Loucy (cell line): Measurements from ENCODE around the gene CCDC188.

ENCODE experiments used
- H2AFZ ChIP-seq: fragments of 200-600 bp; sonication (generic); 2 replicates; pipeline ENCODE4 v1.6.0; 2016; ENCODE audit warnings: antibody characterized with exemption, mild to moderate bottlenecking, low read length, moderate library complexity
- H3F3A ChIP-seq: fragments of 200-600 bp; 2 replicates; pipeline ENCODE4 v1.6.0; 2016; ENCODE audit warnings: antibody characterized with exemption, low read depth, mild to moderate bottlenecking
- H3K27me3 ChIP-seq: fragments of 200-600 bp; sonication (generic); 2 replicates; pipeline ENCODE4 v1.6.1; 2014; ENCODE audit warnings: low read length, mild to moderate bottlenecking; ENCODE audit not compliant: insufficient read depth, poor library complexity, severe bottlenecking
- H3K36me3 ChIP-seq: fragments of 200-600 bp; sonication (generic); 2 replicates; pipeline ENCODE4 v1.6.1; 2016; ENCODE audit warnings: low read length; ENCODE audit not compliant: insufficient read depth
- H3K4me1 ChIP-seq: fragments of 200-600 bp; sonication (generic); 2 replicates; pipeline ENCODE4 v1.5.1; 2014; ENCODE audit warnings: low read length, mild to moderate bottlenecking; ENCODE audit not compliant: insufficient read depth, poor library complexity, severe bottlenecking
- H3K4me2 ChIP-seq: fragments of 200-600 bp; sonication (generic); 2 replicates; pipeline ENCODE4 v1.6.0; 2014; ENCODE audit warnings: antibody characterized with exemption, low read length, low read depth, mild to moderate bottlenecking; ENCODE audit not compliant: poor library complexity, severe bottlenecking
- H3K4me3 ChIP-seq: fragments of 200-600 bp; sonication (generic); 2 replicates; pipeline ENCODE4 v1.5.1; 2014; ENCODE audit warnings: low read length, mild to moderate bottlenecking, mixed read lengths; ENCODE audit not compliant: poor library complexity, severe bottlenecking
- H3K79me2 ChIP-seq: fragments of 200-600 bp; sonication (generic); 2 replicates; pipeline ENCODE4 v1.6.1; 2014; ENCODE audit warnings: low read length; ENCODE audit not compliant: insufficient read depth
- H3K9ac ChIP-seq: fragments of 200-600 bp; sonication (generic); 2 replicates; pipeline ENCODE4 v1.6.0; 2014; ENCODE audit warnings: mild to moderate bottlenecking, low read depth, low read length, moderate library complexity; ENCODE audit not compliant: poor library complexity, severe bottlenecking
- H3K9me2 ChIP-seq: fragments of 200-600 bp; sonication (generic); replicated peaks from 2 replicates; pipeline ENCODE4 v1.6.1; 2016; ENCODE audit warnings: low read depth, low read length, mixed read lengths
- H3K9me3 ChIP-seq: fragments of 200-600 bp; sonication (generic); 2 replicates; pipeline ENCODE4 v1.6.1; 2014; ENCODE audit warnings: mild to moderate bottlenecking, antibody characterized with exemption, low read length, low read depth; ENCODE audit not compliant: insufficient read depth
- H4K20me1 ChIP-seq: fragments of 200-600 bp; sonication (generic); 2 replicates; pipeline ENCODE4 v1.6.0; 2014; ENCODE audit warnings: antibody characterized with exemption, low read length, mild to moderate bottlenecking; ENCODE audit not compliant: insufficient read depth, poor library complexity, severe bottlenecking
- EZH2phosphoT487 ChIP-seq: fragments of 200-600 bp; IDR thresholded peaks from 2 replicates; pipeline ENCODE4 v1.6.1; 2018; ENCODE audit warnings: antibody characterized with exemption, mild to moderate bottlenecking, moderate library complexity, borderline replicate concordance
- TF ChIP-seq, protein P1 (sequence below): fragments of 200-600 bp; sonication (generic); conservative IDR thresholded peaks from 2 replicates; pipeline ENCODE4 v1.5.1; 2014; ENCODE audit warnings: mild to moderate bottlenecking, antibody characterized with exemption, low read length

CCDC188 gene

DNA sequence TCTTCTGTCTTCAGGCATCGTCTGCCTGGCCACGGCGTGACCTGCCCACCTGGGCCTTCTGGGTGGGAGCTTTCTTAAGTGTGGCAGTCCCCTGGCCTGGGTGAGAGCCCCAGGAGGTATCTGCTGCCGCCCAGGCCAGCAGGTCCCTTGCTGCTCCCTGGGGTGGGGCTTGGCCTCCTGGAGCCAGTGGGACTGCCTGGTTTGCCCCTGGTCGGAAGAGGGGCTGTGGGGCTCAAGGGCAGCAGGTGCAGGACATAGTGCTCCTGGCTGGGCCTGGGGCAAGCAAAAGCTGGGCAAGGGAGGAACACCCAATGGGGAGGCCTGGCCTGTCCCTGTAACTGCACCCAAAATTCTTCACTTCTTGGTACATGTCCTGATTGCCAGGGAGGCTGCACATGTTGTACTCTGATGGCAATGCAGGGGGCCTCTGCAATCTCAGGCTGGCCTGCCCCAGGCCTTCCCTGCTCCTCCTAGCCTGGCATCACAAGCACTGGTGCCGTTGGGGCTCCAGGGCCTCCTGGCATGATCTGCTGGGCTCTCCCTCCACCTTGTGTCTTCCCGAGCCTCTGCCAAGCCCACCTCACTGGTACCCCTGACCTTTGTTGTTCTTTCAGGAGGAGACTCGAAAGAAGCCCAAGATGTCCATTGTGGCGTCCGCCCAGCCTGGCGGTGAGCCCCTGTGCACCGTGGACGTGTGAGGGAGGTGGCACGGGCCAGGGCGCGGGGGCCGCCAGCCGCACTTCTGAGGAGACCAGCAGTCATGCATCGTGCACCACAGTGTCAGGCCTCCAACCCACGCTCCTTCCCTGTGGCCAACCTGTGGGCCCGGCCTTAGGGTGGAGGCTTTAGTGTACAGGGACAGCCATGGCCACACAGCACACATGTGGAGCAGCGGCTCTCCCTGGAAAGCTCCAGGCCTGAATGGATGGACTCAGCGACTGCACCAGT is 41.2 kb downstream of the CCDC188 start:
- Histone ChIP-seq H3K4me2 (no peak overlapping the region), H3K9me3 (no peaks in the 10 kb centered on the region), H3K4me3 (no peak overlapping the region), H3K27me3 (no peaks in the 10 kb centered on the region), H4K20me1 (peaks cover 21% of the 10 kb centered on the region), H3K79me2 (peaks cover 28% of the 10 kb centered on the region; the same call in 1 of the 2 replicates), H3K4me1 (no peaks in the 10 kb centered on the region), H2AFZ (no peak overlapping the region), H3K9ac (no peak overlapping the region), H3K36me3 (peaks cover 91% of the 10 kb centered on the region; the same call in 1 of the 2 replicates), H3K9me2 (no peaks in the 10 kb centered on the region), H3F3A (no peaks in the 10 kb centered on the region)
- TF ChIP-seq, protein P1, sequence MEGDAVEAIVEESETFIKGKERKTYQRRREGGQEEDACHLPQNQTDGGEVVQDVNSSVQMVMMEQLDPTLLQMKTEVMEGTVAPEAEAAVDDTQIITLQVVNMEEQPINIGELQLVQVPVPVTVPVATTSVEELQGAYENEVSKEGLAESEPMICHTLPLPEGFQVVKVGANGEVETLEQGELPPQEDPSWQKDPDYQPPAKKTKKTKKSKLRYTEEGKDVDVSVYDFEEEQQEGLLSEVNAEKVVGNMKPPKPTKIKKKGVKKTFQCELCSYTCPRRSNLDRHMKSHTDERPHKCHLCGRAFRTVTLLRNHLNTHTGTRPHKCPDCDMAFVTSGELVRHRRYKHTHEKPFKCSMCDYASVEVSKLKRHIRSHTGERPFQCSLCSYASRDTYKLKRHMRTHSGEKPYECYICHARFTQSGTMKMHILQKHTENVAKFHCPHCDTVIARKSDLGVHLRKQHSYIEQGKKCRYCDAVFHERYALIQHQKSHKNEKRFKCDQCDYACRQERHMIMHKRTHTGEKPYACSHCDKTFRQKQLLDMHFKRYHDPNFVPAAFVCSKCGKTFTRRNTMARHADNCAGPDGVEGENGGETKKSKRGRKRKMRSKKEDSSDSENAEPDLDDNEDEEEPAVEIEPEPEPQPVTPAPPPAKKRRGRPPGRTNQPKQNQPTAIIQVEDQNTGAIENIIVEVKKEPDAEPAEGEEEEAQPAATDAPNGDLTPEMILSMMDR = no peak
- no peak for TF ChIP-seq EZH2phosphoT487

DNA sequence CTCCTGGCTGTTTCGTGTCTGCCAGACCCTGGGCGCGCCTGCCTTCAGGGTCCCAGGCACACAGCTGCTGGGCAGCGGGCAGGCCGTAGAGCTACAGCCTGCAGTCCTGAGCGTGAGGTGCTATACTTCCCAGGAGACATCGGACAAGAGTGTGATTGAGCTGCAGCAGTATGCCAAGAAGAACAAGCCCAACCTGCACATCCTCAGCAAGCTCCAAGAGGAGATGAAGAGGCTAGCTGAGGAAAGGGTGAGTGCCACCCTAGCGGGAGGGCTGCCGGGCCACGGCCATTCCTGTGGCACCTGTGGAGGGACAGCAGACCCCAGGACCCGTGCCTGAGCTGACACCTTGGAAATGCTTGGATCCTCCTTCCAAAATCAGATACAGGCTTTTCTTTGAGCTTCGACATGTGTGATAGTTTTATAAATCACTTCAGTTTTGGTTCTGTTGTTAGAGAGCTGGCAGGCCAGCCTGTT is 42.1 kb downstream of the CCDC188 start:
- no peak overlapping the region for H3K4me2 ChIP-seq
- H3K27me3 ChIP-seq = no peaks in the 10 kb centered on the region
- H2AFZ ChIP-seq = no peak overlapping the region
- peaks cover 20% of the 10 kb centered on the region for H4K20me1 ChIP-seq
- H3K36me3 ChIP-seq = peaks cover 88% of the 10 kb centered on the region; the same call in 1 of the 2 replicates
- TF ChIP-seq EZH2phosphoT487 = no peak
- TF ChIP-seq, protein P1 = no peak
- H3K9me2 ChIP-seq = no peaks in the 10 kb centered on the region
- H3K4me3 ChIP-seq = no peak overlapping the region
- H3K9ac ChIP-seq = no peak overlapping the region
- no peaks in the 10 kb centered on the region for H3K9me3 ChIP-seq
- no peaks in the 10 kb centered on the region for H3F3A ChIP-seq
- H3K79me2 ChIP-seq = peaks cover 26% of the 10 kb centered on the region; the same call in 1 of the 2 replicates
- H3K4me1 ChIP-seq = no peaks in the 10 kb centered on the region

GRCh38 chr22:20107951-20108756 is 42.7 kb downstream of the CCDC188 start:
- no peaks in the 10 kb centered on the region for H3F3A ChIP-seq
- H3K9me3 ChIP-seq = no peaks in the 10 kb centered on the region
- peaks cover 20% of the 10 kb centered on the region for H4K20me1 ChIP-seq
- no peaks in the 10 kb centered on the region for H3K27me3 ChIP-seq
- H3K4me3 ChIP-seq = no peak overlapping the region
- H3K9ac ChIP-seq = no peak overlapping the region
- H3K4me2 ChIP-seq = no peak overlapping the region
- no peaks in the 10 kb centered on the region for H3K4me1 ChIP-seq
- H2AFZ ChIP-seq = no peak overlapping the region
- no peaks in the 10 kb centered on the region for H3K9me2 ChIP-seq
- TF ChIP-seq EZH2phosphoT487 = no peak
- TF ChIP-seq, protein P1 = no peak
- peaks cover 29% of the 10 kb centered on the region for H3K79me2 ChIP-seq
- H3K36me3 ChIP-seq = peaks cover 90% of the 10 kb centered on the region; the same call in 1 of the 2 replicates
